NT2/D1 (cell line): ENCODE measurements around the gene NKAIN1.

Source experiments
- SUZ12 ChIP-seq: IDR thresholded peaks from 2 replicates; pipeline ENCODE4 v1.6.1; 2011; ENCODE audit not compliant: insufficient read length, insufficient read depth; ENCODE audit errors: extremely low read depth
- YY1 ChIP-seq: IDR thresholded peaks from 2 replicates; pipeline ENCODE4 v1.6.1; 2011; ENCODE audit not compliant: insufficient read length, insufficient read depth
- ZNF274 ChIP-seq: IDR thresholded peaks from 2 replicates; pipeline ENCODE4 v1.6.1; 2011; ENCODE audit warnings: mild to moderate bottlenecking, low read depth, low read length

GRCh38 chr1:31199236-31199790, 40.4 kb downstream of the NKAIN1 start:
- TF ChIP-seq ZNF274, result no peak
- no peak for TF ChIP-seq YY1
- no peak for TF ChIP-seq SUZ12
